CD4-positive, alpha-beta T cell (primary cell): Measurements from ENCODE around the gene CDC5L. TPM values are rescaled to one million over a fixed set of nuclear protein-coding genes. Genes with fewer than 3 reads are reported as not detected.

Experiments
- ATAC-seq: fragments of 200-7000 bp; cut with Tn5 transposase; one replicate; pipeline ENCODE4 v1.10.0; 2022; ENCODE audit warnings: mild to moderate bottlenecking; ENCODE audit not compliant: poor library complexity
- CTCF ChIA-PET: fragments of 350-600 bp; sonication (Branson Sonifier 250); formaldehyde crosslinking; loops from one replicate; lab custom pipeline; 2021; ENCODE audit warnings: antibody characterized with exemption, inconsistent platforms; lab: Charles Lee
- POLR2A ChIA-PET: fragments of 350-600 bp; sonication (Branson Sonifier 250); formaldehyde crosslinking; loops from one replicate; lab custom pipeline; 2021; ENCODE audit warnings: antibody characterized with exemption, inconsistent platforms; lab: Charles Lee
- DNase-seq, 14 experiments: peaks; one replicate each; pipeline ENCODE4 v3.0.0-alpha.2; 2013 to 2020; ENCODE audit warnings: mixed read lengths in 2 of 14
- H3K27ac ChIP-seq, 2 donors: one replicate each; pipeline versions ENCODE4 v1.5.1 to v1.7.0; 2013; ENCODE audit warnings: low read length in 2 of 2, low read depth in 1 of 2, mild to moderate bottlenecking in 1 of 2
- H3K27me3 ChIP-seq, 2 experiments: 1 replicate in 1 of 2; 2 replicates in 1 of 2; pipeline versions ENCODE4 v1.6.1 to v1.7.0; 2013; ENCODE audit warnings: low read length in 2 of 2, control low read depth in 1 of 2, mild to moderate bottlenecking in 1 of 2, moderate library complexity in 1 of 2; ENCODE audit not compliant: insufficient read depth in 2 of 2, control insufficient read depth in 1 of 2
- H3K36me3 ChIP-seq: one replicate; pipeline ENCODE4 v1.6.1; 2013; ENCODE audit warnings: low read length, control low read depth; ENCODE audit not compliant: insufficient read depth
- H3K4me1 ChIP-seq: one replicate; pipeline ENCODE4 v1.6.1; 2013; ENCODE audit warnings: low read length, control low read depth; ENCODE audit not compliant: insufficient read depth
- H3K4me3 ChIP-seq: one replicate; pipeline ENCODE4 v1.5.1; 2013; ENCODE audit warnings: mild to moderate bottlenecking, low read length, moderate library complexity
- H3K9me3 ChIP-seq, 2 experiments: 1 replicate in 1 of 2; 2 replicates in 1 of 2; pipeline versions ENCODE4 v1.6.1 to v1.7.0; 2013; ENCODE audit warnings: low read length in 2 of 2, mild to moderate bottlenecking in 2 of 2, control low read depth in 1 of 2, moderate library complexity in 1 of 2; ENCODE audit not compliant: control insufficient read depth in 1 of 2, insufficient read depth in 1 of 2
- H3K27ac Mint-ChIP-seq: one replicate; pipeline ENCODE4 v1.8.0; 2020; ENCODE audit warnings: mixed read lengths
- H3K27me3 Mint-ChIP-seq: one replicate; pipeline ENCODE4 v1.8.0; 2021; ENCODE audit warnings: mixed read lengths
- H3K36me3 Mint-ChIP-seq: one replicate; pipeline ENCODE4 v1.8.0; 2021; ENCODE audit warnings: low read depth, mixed read lengths
- H3K4me1 Mint-ChIP-seq: one replicate; pipeline ENCODE4 v1.8.0; 2021; ENCODE audit warnings: low read depth, mixed read lengths
- H3K4me3 Mint-ChIP-seq: one replicate; pipeline ENCODE4 v1.8.0; 2020; ENCODE audit warnings: mild to moderate bottlenecking, mixed read lengths
- H3K9me3 Mint-ChIP-seq: one replicate; pipeline ENCODE4 v1.8.0; 2020; ENCODE audit warnings: mixed read lengths
- CTCF ChIP-seq: fragments of 200-600 bp; IDR thresholded peaks from one replicate; pipeline ENCODE4 v1.8.0; 2022; ENCODE audit warnings: antibody characterized with exemption, mild to moderate bottlenecking
- intact Hi-C, 2 experiments: fragments of 100-400 bp; cut with DNase I in 1 of 2; cut with micrococcal nuclease in 1 of 2; formaldehyde crosslinking; loops; one replicate each; pipeline versions ENCODE4 v1.15.1 to v1.9.0; 2023 to 2025; cut with DNase I, micrococcal nuclease
- total RNA-seq, 174 experiments: library from RNA in 2 of 174; stranded (reverse) in 2 of 174; gene quantifications; one replicate each; pipeline ENCODE4 v1.2.3 and lab custom pipeline; 2021 to 2026

The CDC5L gene
- total RNA-seq, 2 experiments from 2014 or later = 18.9 to 19.9 TPM

GRCh38 chr6:44475417-44475778 is 87.9 kb downstream of the CDC5L start:
- intact Hi-C loops = loop anchor here (1.0 to 10.0 kb wide), 7 partner anchors 179 to 1935 kb away; no protein-coding TSS in a partner anchor
- Mint-ChIP-seq H3K27me3 (no peaks in the 10 kb centered on the region), H3K4me3 (no peak overlapping the region), H3K4me1 (peaks cover 5% of the 10 kb centered on the region), H3K36me3 (no peaks in the 10 kb centered on the region), H3K9me3 (no peaks in the 10 kb centered on the region), H3K27ac (no peak overlapping the region)
- DNase-seq = no peak
- Histone ChIP-seq H3K9me3 (no peaks in the 10 kb centered on the region), H3K36me3 (no peaks in the 10 kb centered on the region), H3K4me1 (peaks cover 9% of the 10 kb centered on the region), H3K4me3 (no peak overlapping the region), H3K27me3 (peaks cover 0 to 5% of the 10 kb centered on the region in 2 experiments), H3K27ac (no peak overlapping the region)
- TF ChIP-seq CTCF = no peak
- ChIA-PET POLR2A (interaction anchor here (0.6 to 1.1 kb wide), 2 partner anchors 1239 to 1935 kb away, joined by 3 to 4 read pairs; no protein-coding TSS in a partner anchor), CTCF (interaction anchor here (0.5 to 2.4 kb wide), 13 partner anchors 10 to 1935 kb away, joined by 3 to 11 read pairs (median 5); no protein-coding TSS in a partner anchor)
- ATAC-seq = no peak

- H3K4me3 ChIP-seq = no peak overlapping the region
- CTCF ChIA-PET = interaction anchor here (0.5 to 2.4 kb wide), 14 partner anchors 10 to 1935 kb away, joined by 3 to 11 read pairs (median 4); no protein-coding TSS in a partner anchor
- H3K4me1 ChIP-seq = peaks cover 9% of the 10 kb centered on the region
- H3K36me3 ChIP-seq = no peaks in the 10 kb centered on the region
- no peak overlapping the region for H3K27ac ChIP-seq
- peaks cover 0 to 5% of the 10 kb centered on the region in 2 experiments for H3K27me3 ChIP-seq
- Mint-ChIP-seq H3K27me3 (no peaks in the 10 kb centered on the region), H3K4me3 (no peak overlapping the region), H3K9me3 (no peaks in the 10 kb centered on the region), H3K36me3 (no peaks in the 10 kb centered on the region), H3K4me1 (peaks cover 5% of the 10 kb centered on the region), H3K27ac (no peak overlapping the region)
- peak; percentile 89 for ATAC-seq
- POLR2A ChIA-PET = interaction anchor here (0.6 to 1.1 kb wide), 2 partner anchors 1239 to 1934 kb away, joined by 3 to 4 read pairs; no protein-coding TSS in a partner anchor
- no peaks in the 10 kb centered on the region for H3K9me3 ChIP-seq
- TF ChIP-seq CTCF = peak; percentile 85
- DNase-seq = peak; percentile 41 to 80 (median 62)
- intact Hi-C loops = loop anchor here (1.0 to 10.0 kb wide), 7 partner anchors 179 to 1935 kb away; no protein-coding TSS in a partner anchor
These were observed 88.4 kb downstream of the CDC5L start for GRCh38 chr6:44475779-44476434.

GRCh38 chr6:44476849-44477248 is 89.3 kb downstream of the CDC5L start:
- Mint-ChIP-seq H3K36me3 (no peaks in the 10 kb centered on the region), H3K4me3 (no peak overlapping the region), H3K4me1 (peaks cover 5% of the 10 kb centered on the region), H3K27ac (no peak overlapping the region), H3K9me3 (no peaks in the 10 kb centered on the region), H3K27me3 (no peaks in the 10 kb centered on the region)
- H3K9me3 ChIP-seq = no peaks in the 10 kb centered on the region
- no peak overlapping the region for H3K4me3 ChIP-seq
- intact Hi-C loops = loop anchor here (1.0 to 10.0 kb wide), 5 partner anchors 178 to 1615 kb away; no protein-coding TSS in a partner anchor
- H3K36me3 ChIP-seq = no peaks in the 10 kb centered on the region
- H3K27me3 ChIP-seq = peaks cover 0 to 5% of the 10 kb centered on the region in 2 experiments
- peaks cover 9% of the 10 kb centered on the region for H3K4me1 ChIP-seq
- ChIA-PET CTCF (interaction anchor here (1.4 to 2.4 kb wide), 2 partner anchors 1446 to 1934 kb away, joined by 5 to 11 read pairs; no protein-coding TSS in a partner anchor), POLR2A (no interaction called here)
- TF ChIP-seq CTCF = no peak
- H3K27ac ChIP-seq = no peak overlapping the region
- no peak for DNase-seq
- no peak for ATAC-seq
